ENCODE results near the gene PKMYT1. TPM values are rescaled to one million over a fixed set of nuclear protein-coding genes. Genes with fewer than 3 reads are reported as not detected.

PKMYT1 gene
- total and polyA plus RNA-seq, 2 experiments from 2014 or later: 7.7 to 21.0 TPM

- Histone ChIP-seq H3K79me2 (no peaks in the 10 kb centered on the region), H3K27ac (no peak overlapping the region), H3K27me3 (no peaks in the 10 kb centered on the region), H3K4me1 (ENCODE audit: insufficient read depth) (no peaks in the 10 kb centered on the region), H2AFZ (no peak overlapping the region), H3K4me3 (no peak overlapping the region), H3K9me2 (replicated peaks; ENCODE audit: insufficient read depth) (no peaks in the 10 kb centered on the region), H3K9me3 (ENCODE audit: low read depth) (no peaks in the 10 kb centered on the region), H3K4me2 (no peak overlapping the region), H4K20me1 (ENCODE audit: insufficient read depth, poor library complexity, severe bottlenecking) (no peaks in the 10 kb centered on the region), H3K36me3 (replicated peaks; ENCODE audit: insufficient read depth, low read depth) (no peaks in the 10 kb centered on the region)
- WGBS (ENCODE audit: low lambda C conversion rate, missing lambda C conversion rate): 87% methylated on average over 11 of the region's 11 CpGs
- no peak for DNase-seq (ENCODE audit: low spot score)
- TF ChIP-seq EZH2phosphoT487 (IDR thresholded peaks at IDR 0.05; ENCODE audit: low read depth, severe bottlenecking, unreplicated experiment) (no peak), EZH2 (IDR thresholded peaks at IDR 0.05; ENCODE audit: borderline replicate concordance) (no peak)
- TF ChIP-seq, protein P1, sequence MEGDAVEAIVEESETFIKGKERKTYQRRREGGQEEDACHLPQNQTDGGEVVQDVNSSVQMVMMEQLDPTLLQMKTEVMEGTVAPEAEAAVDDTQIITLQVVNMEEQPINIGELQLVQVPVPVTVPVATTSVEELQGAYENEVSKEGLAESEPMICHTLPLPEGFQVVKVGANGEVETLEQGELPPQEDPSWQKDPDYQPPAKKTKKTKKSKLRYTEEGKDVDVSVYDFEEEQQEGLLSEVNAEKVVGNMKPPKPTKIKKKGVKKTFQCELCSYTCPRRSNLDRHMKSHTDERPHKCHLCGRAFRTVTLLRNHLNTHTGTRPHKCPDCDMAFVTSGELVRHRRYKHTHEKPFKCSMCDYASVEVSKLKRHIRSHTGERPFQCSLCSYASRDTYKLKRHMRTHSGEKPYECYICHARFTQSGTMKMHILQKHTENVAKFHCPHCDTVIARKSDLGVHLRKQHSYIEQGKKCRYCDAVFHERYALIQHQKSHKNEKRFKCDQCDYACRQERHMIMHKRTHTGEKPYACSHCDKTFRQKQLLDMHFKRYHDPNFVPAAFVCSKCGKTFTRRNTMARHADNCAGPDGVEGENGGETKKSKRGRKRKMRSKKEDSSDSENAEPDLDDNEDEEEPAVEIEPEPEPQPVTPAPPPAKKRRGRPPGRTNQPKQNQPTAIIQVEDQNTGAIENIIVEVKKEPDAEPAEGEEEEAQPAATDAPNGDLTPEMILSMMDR (IDR thresholded peaks at IDR 0.05; ENCODE audit: poor library complexity): no peak
Measured at GRCh38 chr16:2952679-2953078, 27.6 kb downstream of the PKMYT1 start.

DNA sequence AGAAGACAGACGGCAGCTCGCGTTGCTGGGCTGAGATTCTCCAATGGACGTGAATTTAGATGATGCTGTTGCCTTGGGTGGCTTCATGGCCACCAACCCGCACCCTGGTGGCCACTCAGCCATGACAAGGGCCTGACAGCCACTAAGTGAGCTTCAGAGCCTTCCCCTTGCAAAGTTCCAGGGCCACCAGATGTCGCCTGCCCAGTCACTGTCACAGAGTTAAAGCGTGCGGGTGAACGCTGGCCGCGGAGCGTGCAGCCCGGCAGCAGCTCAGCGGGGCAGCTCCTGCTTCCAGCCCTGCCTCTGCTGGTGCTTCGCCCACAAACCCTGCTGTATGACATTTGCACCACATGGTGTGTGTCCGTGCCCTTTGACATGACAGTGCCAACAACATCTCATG, 29.5 kb downstream of the PKMYT1 start:
- 93% methylated on average over 16 of the region's 16 CpGs for WGBS (ENCODE audit: low lambda C conversion rate, missing lambda C conversion rate)

GRCh38 chr16:2950353-2950724, 29.9 kb downstream of the PKMYT1 start:
- Histone ChIP-seq H4K20me1 (ENCODE audit: insufficient read depth, poor library complexity, severe bottlenecking) (no peaks in the 10 kb centered on the region), H3K27me3 (no peaks in the 10 kb centered on the region), H3K4me2 (no peak overlapping the region), H3K4me3 (no peak overlapping the region), H2AFZ (no peak overlapping the region), H3K4me1 (ENCODE audit: insufficient read depth) (no peaks in the 10 kb centered on the region), H3K27ac (no peak overlapping the region), H3K9me2 (replicated peaks; ENCODE audit: insufficient read depth) (no peaks in the 10 kb centered on the region), H3K9me3 (ENCODE audit: low read depth) (no peaks in the 10 kb centered on the region), H3K36me3 (replicated peaks; ENCODE audit: insufficient read depth, low read depth) (no peaks in the 10 kb centered on the region), H3K79me2 (no peaks in the 10 kb centered on the region)
- TF ChIP-seq, protein P1 (IDR thresholded peaks at IDR 0.05; ENCODE audit: poor library complexity): no peak
- TF ChIP-seq EZH2phosphoT487 (IDR thresholded peaks at IDR 0.05; ENCODE audit: low read depth, severe bottlenecking, unreplicated experiment) (no peak), EZH2 (IDR thresholded peaks at IDR 0.05; ENCODE audit: borderline replicate concordance) (no peak)
- no peak for DNase-seq (ENCODE audit: low spot score)
- 96% methylated on average over 13 of the region's 13 CpGs for WGBS (ENCODE audit: low lambda C conversion rate, missing lambda C conversion rate)

More for the DNA sequence above, 29.5 kb downstream of the PKMYT1 start:
- Histone ChIP-seq H3K27me3 (no peaks in the 10 kb centered on the region), H2AFZ (no peak overlapping the region), H3K36me3 (replicated peaks; ENCODE audit: insufficient read depth, low read depth) (no peaks in the 10 kb centered on the region), H3K9me3 (ENCODE audit: low read depth) (no peaks in the 10 kb centered on the region), H3K4me1 (ENCODE audit: insufficient read depth) (no peaks in the 10 kb centered on the region), H3K4me3 (no peak overlapping the region), H3K4me2 (no peak overlapping the region), H4K20me1 (ENCODE audit: insufficient read depth, poor library complexity, severe bottlenecking) (no peaks in the 10 kb centered on the region), H3K9me2 (replicated peaks; ENCODE audit: insufficient read depth) (no peaks in the 10 kb centered on the region), H3K27ac (no peak overlapping the region), H3K79me2 (no peaks in the 10 kb centered on the region)
- no peak for DNase-seq (ENCODE audit: low spot score)
- TF ChIP-seq, protein P1 (IDR thresholded peaks at IDR 0.05; ENCODE audit: poor library complexity): no peak
- no peak for TF ChIP-seq EZH2phosphoT487 (IDR thresholded peaks at IDR 0.05; ENCODE audit: low read depth, severe bottlenecking, unreplicated experiment)
- no peak for TF ChIP-seq EZH2 (IDR thresholded peaks at IDR 0.05; ENCODE audit: borderline replicate concordance)

Measured in hepatocyte (in vitro differentiated cells).